Heart left ventricle (tissue), 13 donors: ENCODE data around the gene RHO.

Source experiments
- CTCF ChIP-seq, 12 donors: fragments of 200-600 bp; sonication (generic) in 4 of 12; IDR thresholded peaks; one replicate each; pipeline versions ENCODE4 v1.5.0 to v1.8.0; 2018 to 2022; ENCODE audit warnings: antibody characterized with exemption in 12 of 12, mild to moderate bottlenecking in 5 of 12
- POLR2A ChIP-seq, 2 donors: fragments of 450-650 bp; IDR thresholded peaks; one replicate each; pipeline ENCODE4 v1.6.1; 2017; ENCODE audit warnings: antibody characterized with exemption in 2 of 2, mild to moderate bottlenecking in 2 of 2, moderate library complexity in 2 of 2
- donor health status: ischemic (EF 13 %, LVEDD 7.1; RV severe dilation, severe dysfunction).
- donor health status: DM: no; HTN: yes; CAD: no.
- donor health status: DM: no; HTN: no; CAD: no.
- donor health status: ischemic (EF 25% LVEDD 6.9; RV normal size, moderate dysfunction).
- donor health status: ischemic (EF 25% LVEDD 5.7; RV mildly dilated, moderate dysfunction).
- donor health status: ischemic (EF 35%, LVEDD 5.7; RV mildly dilated, moderate dysfunction).
- donor health status: nonischemic (EF 11% LVEDD 7.7; RV severe dilation, severe dysfunction).
- donor health status: DM: yes; HTN: yes; CAD: no.
- donor health status: PGD.
- donor health status: ischemic (EF 29% LVEDD 5.4; RV normal size, mild dysfunction).
- donor health status: nonischemic (EF 23%, LVEDD 6.1; RV moderate dilation, normal function).

DNA sequence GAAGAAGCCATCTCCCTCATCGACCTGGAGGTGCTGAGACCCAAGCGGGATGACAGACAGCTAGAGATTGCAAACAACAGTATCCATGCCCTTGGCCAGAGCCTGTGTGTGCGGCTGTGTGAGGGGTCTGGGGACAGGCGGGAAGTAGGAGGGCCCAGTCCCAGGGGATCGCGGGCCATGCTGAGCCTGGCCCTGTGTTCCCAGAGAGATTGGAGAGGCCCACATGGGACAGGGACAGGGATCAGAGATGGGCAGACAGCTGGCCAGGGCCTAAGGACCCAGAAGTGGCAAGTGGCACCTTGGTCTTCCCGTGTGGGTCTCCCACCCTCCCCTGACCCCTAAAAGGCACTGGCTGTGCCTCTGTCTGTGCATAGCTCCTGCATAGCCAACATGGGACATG, 10.9 kb upstream of the RHO start:
- TF ChIP-seq POLR2A (IDR thresholded peaks at IDR 0.05) (no peak), CTCF (IDR thresholded peaks at IDR 0.05) (no peak)
